GM18868 (cell line): ENCODE data around the gene PREPL.

ENCODE experiments used
- ATAC-seq: cut with Tn5 transposase; IDR thresholded peaks from one replicate; pipeline ENCODE4 v1.9.1; 2021; ENCODE audit warnings: mild to moderate bottlenecking, moderate library complexity; ENCODE audit not compliant: unreplicated experiment

Gene PREPL

DNA sequence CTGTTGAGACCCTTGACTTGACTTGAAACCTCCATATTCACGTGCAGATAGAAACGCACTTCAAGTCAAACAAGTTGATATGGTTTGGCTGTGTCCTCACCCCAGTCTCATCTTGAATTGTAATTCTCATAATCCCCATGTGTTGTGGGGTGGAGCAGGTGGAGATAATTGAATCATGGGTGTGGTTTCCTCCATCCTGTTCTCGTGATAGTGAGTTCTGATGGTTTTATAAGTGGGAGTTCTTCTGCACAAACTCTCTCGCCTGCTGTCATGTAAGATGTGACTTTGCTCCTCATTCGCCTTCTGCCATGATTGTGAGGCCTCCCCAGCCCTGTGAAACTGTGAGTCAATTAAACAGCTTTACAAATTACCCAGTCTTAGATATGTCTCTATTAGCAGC lies 64.6 kb downstream of the PREPL start:
- ATAC-seq: no peak

DNA sequence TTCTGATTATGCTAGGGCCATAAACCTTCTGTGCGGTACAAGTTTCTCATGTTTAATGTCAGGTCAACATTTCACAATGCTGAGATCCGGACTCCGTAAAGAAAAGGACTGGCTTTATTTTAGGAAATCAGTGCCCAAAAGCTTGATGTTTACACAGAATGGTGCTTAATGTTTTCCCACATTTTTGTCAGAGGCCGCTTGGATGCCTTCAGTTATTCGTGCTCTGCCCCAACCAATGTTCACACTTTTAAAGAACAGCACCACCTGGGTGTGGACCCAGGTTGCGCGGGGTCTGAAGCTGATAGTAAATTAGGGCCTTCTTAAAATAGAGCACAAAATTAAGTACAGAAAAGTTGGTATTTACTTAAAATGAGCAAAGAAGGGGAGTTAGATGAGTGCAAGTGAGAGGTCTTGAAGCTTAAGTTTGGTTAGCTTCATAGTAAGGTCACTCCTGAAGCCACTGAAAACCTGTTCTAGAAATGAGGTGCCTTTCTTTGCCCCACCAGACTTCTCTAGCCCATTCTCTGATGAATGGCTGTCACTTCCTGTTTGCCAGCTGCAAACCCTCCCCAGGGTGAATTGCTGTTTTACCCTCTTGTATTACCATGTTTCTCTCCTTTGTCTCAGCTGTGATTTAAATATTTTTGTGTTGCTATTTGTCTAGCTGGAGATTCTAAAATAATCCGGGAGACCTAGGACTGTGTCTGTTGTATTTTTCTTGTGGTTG lies 65.5 kb downstream of the PREPL start:
- no peak for ATAC-seq

DNA sequence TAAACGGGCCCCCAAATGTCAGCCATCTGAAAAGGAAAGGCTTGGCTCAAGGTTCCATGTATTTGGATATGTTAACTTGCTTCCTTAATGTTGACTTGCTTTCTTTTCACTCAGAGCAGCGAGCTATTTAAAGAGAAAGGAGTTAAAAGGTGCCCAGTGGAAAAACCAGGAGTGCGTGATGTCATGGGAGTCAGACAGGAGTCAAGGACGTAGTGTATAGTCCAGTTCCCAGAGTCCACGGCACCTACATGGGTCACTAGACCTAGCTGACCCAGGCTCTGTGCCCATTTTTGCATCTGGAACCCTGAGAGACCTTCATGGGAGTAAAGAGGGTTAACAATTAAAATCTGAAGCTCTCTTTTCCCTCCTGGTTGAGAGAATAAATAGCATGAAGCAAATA lies 66.2 kb downstream of the PREPL start:
- ATAC-seq: no peak

DNA sequence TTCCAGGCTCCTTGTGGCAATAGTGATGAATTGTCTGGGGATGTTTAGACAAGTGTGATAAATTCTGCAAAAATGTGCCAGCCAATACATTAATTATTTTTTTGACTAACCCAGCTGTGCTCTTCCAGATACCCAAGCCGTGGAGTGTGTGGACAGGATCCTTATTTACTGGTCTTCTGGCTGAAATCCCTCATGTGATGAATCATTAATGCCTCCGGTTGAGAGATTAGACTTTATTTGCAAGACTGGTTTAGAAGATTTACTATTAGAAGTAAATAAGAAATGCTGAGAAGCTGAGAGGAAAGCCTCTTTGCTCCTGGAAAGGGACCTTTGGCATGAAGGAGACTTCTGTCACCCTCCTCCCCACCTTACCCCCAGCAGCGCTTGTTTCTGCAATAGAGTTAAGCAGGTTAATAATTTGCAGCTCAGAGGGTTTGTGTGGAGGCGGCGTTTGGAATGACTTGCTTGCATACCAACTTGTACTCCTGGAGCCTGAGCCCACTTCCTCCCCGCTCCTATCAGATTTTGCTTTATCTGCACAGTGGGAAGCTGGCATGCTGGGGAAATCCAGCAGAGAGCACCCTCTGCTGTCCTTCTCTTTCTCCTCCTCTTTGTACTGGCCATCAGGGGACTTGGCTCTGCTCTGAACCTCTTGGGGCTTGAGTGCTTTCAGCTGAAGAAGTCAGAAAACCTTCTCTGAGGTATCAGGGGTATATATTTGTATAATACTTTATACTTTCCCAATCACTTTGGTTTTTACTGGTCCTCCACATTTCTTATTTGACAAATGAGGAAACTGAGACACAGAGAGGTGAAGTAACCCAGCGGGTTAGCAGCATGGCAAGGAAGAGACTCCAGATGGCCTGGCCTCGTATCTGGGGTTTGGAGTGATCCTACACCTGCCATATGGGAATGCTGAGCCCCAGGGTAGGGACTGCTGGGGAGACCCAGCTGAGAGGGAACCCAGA lies 69.7 kb downstream of the PREPL start:
- no peak for ATAC-seq

DNA sequence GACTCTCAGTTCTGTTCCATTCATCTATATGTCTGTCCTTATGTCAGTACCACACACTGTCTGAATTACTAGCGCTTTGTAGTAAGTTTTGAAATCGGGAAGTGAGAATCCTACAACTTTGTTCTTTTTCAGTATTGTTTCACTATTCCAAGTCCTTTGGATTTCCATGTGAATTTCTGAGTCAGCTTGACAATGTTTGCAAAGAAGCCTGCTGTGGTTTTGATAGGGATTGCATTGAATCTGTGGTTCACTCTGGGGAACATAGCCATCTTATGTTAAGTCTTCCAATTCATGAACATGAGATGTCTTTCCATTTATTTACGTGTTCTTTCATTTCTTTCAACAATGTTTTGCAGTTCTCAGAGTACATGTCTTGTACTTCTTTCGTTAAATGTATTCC lies 71.0 kb downstream of the PREPL start:
- ATAC-seq: no peak

DNA sequence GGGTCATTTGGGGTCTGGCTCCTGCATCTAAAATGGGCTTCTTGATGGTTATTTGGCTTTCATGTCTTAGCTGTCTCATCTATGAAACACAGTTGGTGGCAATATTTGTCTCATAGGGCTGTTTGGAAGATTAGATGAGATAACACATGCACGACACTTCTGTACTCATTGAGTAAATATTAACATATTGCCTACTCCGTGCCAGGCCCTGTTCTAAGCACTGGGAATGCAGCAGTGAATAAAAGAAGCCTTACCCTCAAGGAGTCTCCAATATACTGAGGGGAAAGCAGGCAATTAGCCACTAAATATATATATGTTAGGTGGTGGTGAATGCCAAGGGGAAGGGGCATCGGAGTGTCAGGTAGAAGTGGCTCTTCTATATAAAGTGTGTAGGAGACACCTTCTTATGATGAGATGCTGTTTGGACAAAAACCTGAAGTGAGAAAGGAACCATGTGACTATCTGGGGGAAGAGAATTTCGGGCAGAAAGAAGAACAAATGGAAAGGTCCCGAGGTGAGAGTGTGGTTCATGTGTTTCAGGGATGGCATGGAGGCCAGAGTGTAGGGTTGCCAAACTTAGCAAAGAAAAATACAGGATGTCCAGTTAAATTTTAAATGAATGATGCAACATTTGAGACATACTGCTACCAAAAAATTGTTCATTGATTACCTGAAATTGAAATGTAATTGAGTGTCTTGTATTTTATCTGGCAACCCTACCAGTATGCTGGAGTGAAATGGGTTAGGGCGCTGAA lies 74.2 kb downstream of the PREPL start:
- ATAC-seq: no peak

DNA sequence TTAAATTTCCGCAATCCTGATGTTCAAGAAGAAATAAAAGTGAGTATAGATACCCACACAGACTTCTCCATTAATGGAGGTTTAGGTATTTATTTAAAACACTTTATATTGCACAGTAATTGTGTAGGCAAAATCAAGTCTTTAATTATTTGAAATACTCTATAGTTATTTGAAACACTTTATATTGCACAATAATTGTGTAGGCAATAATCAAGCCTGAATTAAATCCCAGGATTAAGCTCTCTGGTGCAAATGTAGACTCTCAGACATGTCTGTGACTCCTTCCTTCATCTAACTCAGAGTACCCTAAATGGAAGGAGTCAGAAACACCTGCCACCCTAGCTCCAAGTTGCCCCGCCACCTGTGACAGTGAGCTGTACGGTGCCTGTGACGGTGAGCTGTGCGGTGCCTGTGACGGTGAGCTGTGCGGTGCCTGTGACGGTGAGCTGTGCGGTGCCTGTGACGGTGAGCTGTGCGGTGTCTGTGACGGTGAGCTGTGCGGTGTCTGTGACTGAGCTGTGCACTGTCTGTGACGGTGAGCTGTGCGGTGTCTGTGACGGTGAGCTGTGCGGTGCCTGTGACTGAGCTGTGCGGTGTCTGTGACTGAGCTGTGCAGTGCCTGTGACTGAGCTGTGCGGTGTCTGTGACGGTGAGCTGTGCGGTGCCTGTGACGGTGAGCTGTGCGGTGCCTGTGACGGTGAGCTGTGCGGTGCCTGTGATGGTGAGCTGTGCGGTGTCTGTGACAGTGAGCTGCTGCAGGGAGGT lies 75.0 kb downstream of the PREPL start:
- ATAC-seq: no peak

DNA sequence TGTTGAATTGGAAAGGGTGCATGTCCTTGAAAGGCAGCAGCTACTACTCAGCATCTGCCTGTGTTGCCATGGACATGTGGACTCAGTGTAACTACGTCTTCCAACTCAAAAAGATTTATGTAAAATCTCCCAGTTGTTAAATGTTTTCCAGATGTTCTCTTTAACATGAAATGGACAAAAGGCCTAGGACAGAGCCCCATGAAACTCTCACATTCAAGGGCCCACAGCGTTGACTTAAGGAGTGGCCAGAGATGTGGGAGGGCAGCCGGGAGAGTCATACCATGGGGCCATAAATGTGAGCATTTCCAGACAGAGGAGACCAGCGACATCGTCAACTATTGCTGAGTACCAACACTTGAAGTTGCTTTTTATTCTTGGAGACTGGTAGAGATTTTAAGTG lies 76.1 kb downstream of the PREPL start:
- no peak for ATAC-seq

DNA sequence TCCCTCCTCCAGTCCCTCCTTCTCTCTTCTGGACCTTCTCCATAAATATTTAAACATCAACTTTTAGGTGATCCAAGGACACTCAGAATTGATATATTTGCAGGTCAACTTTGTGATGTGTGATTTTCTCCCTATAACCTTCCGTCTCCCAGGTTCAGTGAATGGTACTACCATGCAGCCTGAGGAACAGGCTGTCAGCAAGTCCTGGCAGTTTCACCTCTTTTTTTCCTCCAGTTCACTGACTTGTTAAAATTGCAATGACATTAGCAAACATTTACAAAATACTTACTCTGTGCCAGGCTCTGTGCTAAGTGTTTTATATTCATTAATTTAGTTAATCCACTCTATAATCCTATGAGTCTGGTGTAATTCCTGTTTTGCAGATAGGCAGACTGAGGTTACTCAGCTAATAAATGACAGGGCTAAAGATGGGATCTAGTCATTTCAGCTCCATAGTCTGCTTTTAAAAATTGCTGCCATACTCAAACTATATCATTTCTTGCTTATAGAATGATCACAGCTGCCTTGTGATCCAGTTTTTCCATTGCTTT lies 78.1 kb downstream of the PREPL start:
- ATAC-seq: no peak

DNA sequence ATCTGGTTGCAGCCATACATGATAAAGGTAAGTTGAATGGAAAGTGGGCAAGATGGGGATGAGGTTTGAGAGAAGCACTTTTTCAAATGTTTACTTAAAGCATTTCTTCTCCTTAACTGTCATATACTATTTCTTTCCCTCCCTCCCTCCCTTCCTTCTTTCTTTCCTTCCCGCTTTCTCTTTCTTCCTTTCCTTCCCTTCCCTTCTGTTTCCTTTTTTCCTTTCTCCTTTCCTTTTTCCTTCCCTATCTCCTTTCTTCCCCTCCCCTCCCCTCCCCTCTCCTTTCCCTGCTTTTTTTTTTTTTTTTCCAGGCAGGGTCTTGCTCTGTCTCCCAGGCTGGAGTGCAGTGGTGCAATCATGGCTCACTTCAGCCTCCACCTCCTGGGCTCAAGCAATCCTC lies 80.4 kb downstream of the PREPL start:
- no peak for ATAC-seq

DNA sequence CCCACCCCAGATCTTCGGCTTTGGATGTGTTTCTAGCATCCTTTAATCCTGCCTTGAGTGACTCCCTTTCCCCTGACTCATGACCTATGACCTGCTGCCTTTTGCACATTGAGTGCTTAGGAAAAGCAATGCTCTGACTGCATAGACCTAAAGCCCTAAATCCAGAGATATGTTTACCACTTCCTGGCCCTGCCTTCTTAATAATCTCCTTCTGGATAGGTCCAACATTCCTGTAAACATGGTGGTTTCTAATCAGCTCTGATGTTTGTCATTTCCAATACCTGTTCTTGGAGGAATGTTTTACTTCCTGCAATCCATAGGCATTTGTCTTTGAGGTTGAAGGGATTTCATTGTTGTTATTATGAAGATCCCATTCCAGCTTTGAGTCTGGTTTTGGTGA lies 83.8 kb downstream of the PREPL start:
- no peak for ATAC-seq

DNA sequence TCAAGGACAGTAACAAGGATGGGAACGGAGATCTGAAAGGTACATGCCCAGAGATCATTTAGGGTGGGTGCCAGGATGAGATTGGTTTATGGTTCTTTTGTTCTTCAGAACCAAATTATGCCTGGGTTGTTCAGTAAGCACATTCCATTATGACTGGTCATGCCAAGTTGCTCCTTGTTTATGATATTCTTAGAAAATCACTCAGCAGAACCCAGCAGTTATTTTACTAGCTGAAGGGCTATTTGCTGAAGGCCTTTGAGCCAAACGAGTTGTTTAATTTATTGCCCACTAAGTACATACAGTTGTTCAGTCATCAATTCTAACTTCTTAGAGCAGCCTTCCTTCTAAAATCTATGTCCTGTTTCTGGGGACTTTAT lies 85.4 kb downstream of the PREPL start:
- no peak for ATAC-seq

DNA sequence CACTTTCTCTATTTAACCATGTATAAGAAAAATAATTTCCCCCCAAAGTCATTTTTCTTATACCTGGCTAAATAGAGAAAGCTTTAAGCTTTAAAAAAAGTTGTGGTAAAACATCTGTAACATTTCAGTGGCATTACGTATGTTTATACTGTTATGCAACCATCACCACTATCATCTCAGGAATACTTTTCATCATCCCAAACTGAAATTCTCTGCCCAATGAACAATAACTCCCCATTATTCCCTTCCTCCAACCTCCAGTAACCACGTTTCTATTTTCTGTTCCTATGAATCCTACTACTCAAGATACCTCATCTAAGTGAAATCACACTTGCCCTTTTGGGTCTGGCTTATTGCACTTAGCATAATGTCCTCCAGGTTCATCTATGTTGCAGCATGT lies 87.7 kb downstream of the PREPL start:
- ATAC-seq: no peak

DNA sequence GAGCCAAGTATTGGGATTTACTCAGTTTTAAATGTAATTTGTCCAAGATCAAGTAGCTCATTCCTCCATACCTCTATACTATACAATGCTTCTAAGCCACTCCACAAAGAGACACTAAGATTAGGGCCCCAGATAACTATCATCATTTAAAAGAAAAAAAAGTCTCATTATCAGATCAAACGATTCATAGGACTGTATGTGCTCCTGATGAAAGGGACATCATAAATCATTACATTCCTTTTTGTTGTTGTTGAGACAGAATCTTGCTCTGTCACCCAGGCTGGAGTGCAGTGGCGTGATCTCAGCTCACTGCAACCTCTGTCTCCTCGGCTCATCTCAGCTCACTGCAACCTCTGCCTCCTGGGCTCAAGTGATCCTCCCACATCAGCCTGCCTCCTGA lies 88.2 kb downstream of the PREPL start:
- no peak for ATAC-seq

DNA sequence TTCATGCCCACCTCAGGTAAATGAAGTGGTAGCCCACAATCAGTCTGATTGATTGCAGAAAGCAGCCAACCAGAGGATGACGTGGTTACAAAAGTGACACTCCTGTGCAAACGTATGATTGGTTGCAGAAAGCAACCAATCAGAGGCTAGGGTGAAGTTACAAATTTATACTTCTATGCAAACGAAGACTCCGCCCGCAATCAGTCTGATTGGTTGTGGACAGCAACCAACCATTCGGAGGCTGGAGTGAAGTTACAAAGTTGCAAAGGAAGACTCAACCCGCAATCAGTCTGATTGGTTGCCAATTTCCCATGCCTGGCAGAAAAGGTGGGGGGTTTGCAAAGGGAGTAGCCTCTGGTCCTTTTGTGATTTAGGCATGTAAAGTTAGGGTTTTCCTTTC lies 90.0 kb downstream of the PREPL start:
- no peak for ATAC-seq

DNA sequence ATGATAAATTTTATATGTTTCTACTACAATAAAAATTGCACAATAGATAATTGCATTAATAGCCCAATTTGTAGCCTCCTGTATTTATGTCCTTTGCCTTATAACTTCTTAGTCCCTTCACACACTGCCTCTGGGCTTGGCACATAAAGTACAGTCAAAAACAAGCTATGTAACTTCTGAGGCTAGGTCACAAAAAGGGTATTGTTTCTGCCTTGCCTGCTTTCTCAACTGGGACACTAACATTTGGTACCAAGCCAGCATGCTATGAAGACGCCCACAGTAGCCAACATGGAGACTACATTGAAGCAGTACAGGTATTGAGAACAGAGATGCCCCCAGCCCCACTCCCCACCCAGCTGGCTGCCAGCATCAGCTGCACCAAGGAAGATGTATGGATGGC lies 91.5 kb downstream of the PREPL start:
- no peak for ATAC-seq

DNA sequence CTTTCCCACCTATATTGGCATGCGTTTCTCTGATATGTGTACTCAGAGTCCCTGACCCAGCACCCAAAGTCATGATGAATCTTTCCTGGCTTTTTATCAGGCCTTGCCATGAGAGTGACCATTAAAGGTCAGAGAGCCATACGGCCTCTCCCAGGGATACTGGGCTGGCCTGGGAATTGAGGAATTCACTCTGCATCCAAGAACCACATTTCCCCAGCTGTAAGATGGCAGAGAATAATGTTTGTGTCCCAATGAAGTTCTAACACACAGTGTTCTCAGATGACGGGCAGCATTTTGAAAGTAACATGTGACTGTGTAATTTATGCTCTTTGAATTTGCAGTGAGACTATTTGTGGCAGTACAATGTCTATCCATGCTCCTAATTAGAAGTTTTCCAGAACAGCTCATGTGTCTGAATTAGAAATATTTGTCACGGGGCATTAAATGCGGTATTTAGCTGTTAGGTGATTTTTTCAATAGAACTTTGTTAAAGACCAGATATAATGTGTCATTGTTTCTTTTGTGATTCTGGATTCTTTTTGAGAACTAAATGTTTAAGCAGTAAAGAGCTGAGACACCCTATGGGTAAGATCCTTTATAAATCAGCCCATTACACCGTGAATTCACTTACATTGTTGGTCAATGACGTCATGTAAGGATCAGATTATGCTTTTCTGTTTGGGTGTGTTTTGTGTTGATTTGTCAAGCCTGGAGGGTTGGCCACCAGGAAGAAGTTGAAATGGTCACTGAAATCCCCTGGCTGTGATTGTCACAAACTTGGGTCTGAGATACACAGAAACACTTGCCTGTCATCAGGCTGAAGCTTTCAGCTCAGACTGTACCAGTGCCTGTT lies 93.3 kb downstream of the PREPL start:
- no peak for ATAC-seq
